Bronchial epithelial cell (primary cell): Measurements from ENCODE around the gene OR52I2. TPM values are rescaled to one million over a fixed set of nuclear protein-coding genes. Genes with fewer than 3 reads are reported as not detected.
A peak's percentile ranks its signal among the peaks of the same experiment; 100 is the strongest.

ENCODE experiments used
- DNase-seq: peaks from one replicate; pipeline ENCODE4 v3.0.0-alpha.2; 2010; ENCODE audit warnings: low read depth
- FAIRE-seq: peaks from 2 replicates; lab custom pipeline; 2011; peaks lifted over from hg19 to GRCh38; lab: Jason Lieb, UNC
- H3K27me3 ChIP-seq: 2 replicates; pipeline ENCODE4 v1.5.1; 2011; ENCODE audit warnings: low read length; ENCODE audit not compliant: control insufficient read depth, insufficient read depth
- H3K36me3 ChIP-seq: 2 replicates; pipeline ENCODE4 v1.5.1; 2011; ENCODE audit warnings: low read length; ENCODE audit not compliant: control insufficient read depth, insufficient read depth
- H3K4me3 ChIP-seq: 2 replicates; pipeline ENCODE4 v1.5.1; 2011; ENCODE audit warnings: mild to moderate bottlenecking, low read depth, low read length, control low read depth
- total RNA-seq: library from RNA; depleted of rRNA; stranded (reverse); fragments of >200 nt; gene quantifications from 2 replicates; pipeline ENCODE4 v1.2.1, GENCODE V29; 2014
- TF ChIP-seq, protein P1 (sequence below): IDR thresholded peaks from 2 replicates; pipeline ENCODE4 v1.5.1; 2011; ENCODE audit warnings: mild to moderate bottlenecking, moderate library complexity, low read length, control low read depth, inconsistent platforms; ENCODE audit not compliant: insufficient read depth, severe bottlenecking

OR52I2 gene
- total RNA-seq: not detected in 2 replicates

DNA sequence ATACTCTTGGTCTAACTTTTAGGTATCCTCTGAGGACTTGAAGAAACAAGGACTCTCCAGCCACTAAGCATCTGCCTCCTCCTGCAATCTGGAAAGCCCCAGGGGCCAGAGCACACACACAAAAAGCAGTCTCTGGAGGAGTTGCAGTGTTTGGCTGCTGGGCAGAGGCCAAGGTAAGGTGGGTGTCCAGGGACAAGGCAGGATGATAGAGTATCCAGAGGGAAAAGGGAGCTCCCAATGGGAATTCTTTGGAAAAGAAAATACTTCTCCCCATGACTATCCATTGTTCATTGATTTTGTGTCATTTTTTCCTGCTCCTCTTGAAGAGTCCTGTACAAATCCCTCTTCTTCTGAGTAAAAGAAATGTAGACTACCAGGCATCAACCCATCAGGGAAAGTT lies at the start of gene OR52I2:
Gene OR52I2, plus strand, starts transcription at position 301 of the 400 bp plus-strand sequence.
- H3K36me3 ChIP-seq: no peaks in the 10 kb centered on the region
- TF ChIP-seq, protein P1, sequence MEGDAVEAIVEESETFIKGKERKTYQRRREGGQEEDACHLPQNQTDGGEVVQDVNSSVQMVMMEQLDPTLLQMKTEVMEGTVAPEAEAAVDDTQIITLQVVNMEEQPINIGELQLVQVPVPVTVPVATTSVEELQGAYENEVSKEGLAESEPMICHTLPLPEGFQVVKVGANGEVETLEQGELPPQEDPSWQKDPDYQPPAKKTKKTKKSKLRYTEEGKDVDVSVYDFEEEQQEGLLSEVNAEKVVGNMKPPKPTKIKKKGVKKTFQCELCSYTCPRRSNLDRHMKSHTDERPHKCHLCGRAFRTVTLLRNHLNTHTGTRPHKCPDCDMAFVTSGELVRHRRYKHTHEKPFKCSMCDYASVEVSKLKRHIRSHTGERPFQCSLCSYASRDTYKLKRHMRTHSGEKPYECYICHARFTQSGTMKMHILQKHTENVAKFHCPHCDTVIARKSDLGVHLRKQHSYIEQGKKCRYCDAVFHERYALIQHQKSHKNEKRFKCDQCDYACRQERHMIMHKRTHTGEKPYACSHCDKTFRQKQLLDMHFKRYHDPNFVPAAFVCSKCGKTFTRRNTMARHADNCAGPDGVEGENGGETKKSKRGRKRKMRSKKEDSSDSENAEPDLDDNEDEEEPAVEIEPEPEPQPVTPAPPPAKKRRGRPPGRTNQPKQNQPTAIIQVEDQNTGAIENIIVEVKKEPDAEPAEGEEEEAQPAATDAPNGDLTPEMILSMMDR: no peak
- no peak for DNase-seq
- no peak for FAIRE-seq
- no peak within 1 kb of the TSS for H3K4me3 ChIP-seq
- H3K27me3 ChIP-seq: no peaks in the 10 kb centered on the region

DNA sequence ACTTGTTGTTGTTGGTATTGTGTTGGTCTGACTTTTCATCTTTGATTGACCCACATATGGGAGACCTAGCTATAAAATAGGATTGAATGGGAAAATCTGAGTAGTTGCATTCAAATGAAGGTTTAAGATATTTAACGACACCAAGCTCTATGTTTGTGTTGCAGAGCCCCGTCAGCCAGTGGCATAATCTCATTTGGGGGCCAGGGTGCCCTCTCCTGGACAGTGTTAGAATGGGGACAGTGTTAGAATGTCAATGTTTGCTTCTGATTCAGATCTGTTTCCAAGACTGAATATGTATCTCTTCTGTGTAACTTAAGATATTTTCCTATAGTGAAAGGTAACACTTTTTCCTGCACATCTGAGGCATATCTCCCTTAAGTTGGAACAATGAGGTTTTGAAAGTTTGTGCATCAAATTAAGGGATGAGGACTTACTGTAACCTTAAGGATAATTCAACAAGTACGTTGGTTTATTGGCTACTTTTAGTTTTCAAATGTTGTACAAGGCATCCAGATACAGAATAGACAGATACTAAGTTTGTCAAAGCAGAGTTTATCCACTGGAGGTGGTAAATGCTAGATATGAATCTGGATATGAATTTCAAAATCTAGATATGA lies 41.8 kb upstream of the OR52I2 start:
- no peaks in the 10 kb centered on the region for H3K27me3 ChIP-seq
- H3K4me3 ChIP-seq: no peak overlapping the region
- TF ChIP-seq, protein P1: peak; percentile 70
- FAIRE-seq: peak; percentile 18
- no peaks in the 10 kb centered on the region for H3K36me3 ChIP-seq
- peak; percentile 25 for DNase-seq

DNA sequence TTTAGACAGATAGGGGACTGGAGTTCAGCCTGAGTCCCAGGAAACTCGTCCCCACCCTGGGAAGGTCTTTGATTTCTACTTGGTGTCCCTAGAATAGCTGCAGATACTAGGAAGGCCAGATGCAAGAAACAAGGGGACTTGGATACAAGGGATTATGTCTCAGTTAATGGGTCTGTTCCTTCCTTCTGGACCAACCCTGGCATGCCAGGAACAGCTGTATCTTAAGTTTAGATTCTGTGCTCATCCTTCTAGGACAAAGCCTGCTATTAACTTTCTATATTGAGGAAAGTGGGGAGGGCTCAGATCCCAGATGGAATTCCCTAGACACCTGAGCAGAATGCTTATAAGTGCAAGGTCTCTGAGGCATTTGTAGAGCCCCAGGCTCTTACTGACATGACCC lies 40.5 kb upstream of the OR52I2 start:
- TF ChIP-seq, protein P1: no peak
- H3K27me3 ChIP-seq: no peaks in the 10 kb centered on the region
- H3K4me3 ChIP-seq: no peak overlapping the region
- no peaks in the 10 kb centered on the region for H3K36me3 ChIP-seq
- DNase-seq (no peak), FAIRE-seq (no peak)

DNA sequence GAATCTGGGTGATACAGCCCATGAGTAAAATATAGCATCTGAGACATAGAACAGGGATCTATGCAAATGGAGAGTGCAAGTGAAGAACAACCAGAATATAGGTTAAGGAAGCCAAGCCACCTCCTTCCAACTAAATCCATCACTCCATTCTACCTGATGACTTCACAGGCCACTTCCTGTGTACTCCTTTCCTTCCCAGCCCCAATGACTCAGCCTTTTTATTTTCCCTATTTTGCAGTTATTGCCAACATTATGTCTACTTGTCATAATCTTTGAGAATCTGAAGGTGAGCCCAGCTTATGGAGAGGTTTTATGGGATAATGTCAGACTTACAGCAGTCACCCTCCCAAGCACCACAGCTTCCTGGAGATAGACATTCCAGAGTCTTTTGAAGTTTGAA lies 38.0 kb upstream of the OR52I2 start:
- Histone ChIP-seq H3K4me3 (no peak overlapping the region), H3K36me3 (no peaks in the 10 kb centered on the region), H3K27me3 (no peaks in the 10 kb centered on the region)
- FAIRE-seq (peak; percentile 88), DNase-seq (peak; percentile 71)
- TF ChIP-seq, protein P1: no peak

DNA sequence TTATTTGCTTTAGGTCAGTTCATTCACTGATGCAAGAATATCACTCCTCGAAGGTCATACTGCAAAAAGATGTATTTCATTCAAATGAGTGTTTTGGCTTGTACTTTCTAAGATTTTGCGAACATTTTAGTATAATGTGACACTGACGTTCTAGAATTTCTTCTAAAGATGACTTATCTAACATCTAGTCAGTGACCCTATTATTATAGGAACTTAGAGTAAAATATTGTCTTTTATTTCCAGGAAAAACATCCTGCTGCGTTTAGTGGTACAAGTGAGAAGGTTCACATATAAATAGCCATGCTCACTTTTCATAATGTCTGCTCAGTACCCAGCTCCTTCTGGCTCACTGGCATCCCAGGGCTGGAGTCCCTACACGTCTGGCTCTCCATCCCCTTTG lies 36.7 kb upstream of the OR52I2 start, which contains the start of gene OR52M1:
Gene OR52M1, plus strand, starts transcription at position 301 of the 400 bp plus-strand sequence. Its CDS starts 0 bp downstream, at position 301.
- TF ChIP-seq, protein P1: no peak
- FAIRE-seq: no peak

DNA sequence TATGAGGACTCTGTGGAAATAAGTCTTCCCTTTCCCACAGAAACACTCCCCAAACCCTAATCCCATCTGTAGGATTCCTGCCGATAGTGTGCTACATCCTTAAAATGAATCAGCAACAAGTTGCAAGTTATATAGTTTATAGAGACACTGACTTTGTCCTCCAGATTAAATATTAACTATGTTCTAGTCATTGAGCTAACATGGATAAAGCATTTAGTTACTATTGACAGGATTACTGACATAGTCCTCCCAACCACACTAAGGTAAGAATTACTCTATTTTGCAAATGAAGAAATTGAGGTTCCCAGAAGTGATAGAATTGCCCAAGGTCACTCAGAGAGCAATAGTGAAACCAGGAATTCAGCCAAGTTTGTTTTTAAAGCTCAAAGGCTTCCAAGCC lies 34.7 kb upstream of the OR52I2 start:
- no peaks in the 10 kb centered on the region for H3K36me3 ChIP-seq
- no peak for FAIRE-seq
- no peak overlapping the region for H3K4me3 ChIP-seq
- no peaks in the 10 kb centered on the region for H3K27me3 ChIP-seq
- DNase-seq: no peak
- TF ChIP-seq, protein P1: no peak

More for the DNA sequence above, 36.7 kb upstream of the OR52I2 start, which contains the start of gene OR52M1:
- Histone ChIP-seq H3K4me3 (no peak within 1 kb of the TSS), H3K36me3 (no peaks in the 10 kb centered on the region), H3K27me3 (no peaks in the 10 kb centered on the region)
- DNase-seq: no peak
